ENCODE data around the gene HMCES.
"Not testable (repeated sequence)": the region's sequence is repeated elsewhere in the genome, so short reads cannot be mapped to it uniquely, and the experiment has no call there.

Gene HMCES

DNA sequence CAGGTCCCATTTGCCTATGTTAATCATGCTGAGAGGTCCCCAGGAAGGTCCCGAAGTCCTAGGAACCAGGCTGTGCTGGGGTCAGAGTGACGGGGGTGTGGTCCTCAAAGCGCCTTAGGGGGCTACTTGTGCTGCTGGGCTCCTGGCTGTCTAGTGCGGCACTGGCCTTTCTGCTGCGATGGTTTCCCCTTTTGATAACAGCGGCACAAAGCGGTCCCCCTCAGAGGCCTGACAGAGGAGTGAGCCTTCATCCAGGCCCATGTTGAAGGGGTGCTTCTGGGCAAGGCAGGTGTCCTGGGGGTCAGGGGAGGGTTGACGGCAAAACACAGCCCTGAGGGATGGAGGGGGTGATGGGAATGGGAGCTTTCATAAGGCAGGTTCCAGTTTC, 68.8 kb downstream of the HMCES start:
- no peak for DNase-seq (ENCODE audit: low read depth)

DNA sequence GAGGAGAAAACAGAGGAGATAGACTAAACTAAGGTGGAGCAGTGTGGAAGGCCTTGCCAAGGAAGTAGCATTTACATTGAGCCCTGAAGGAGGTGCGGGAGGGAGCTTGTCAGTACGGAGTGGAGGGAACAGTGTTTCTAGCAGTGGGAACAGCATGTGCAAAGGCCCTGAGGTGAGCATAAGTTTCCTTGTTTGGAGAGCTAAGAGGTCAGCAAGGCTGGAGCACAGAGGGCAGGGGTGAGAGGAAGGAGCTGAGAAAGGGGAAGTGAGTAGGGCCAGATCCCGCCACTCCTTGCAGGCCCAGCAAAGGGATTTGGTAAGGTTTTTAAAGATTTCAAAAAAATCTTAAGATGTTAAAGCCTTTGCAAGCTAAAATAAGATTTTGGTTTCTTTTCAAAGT, 70.1 kb downstream of the HMCES start:
- no peak for DNase-seq (ENCODE audit: low read depth)

DNA sequence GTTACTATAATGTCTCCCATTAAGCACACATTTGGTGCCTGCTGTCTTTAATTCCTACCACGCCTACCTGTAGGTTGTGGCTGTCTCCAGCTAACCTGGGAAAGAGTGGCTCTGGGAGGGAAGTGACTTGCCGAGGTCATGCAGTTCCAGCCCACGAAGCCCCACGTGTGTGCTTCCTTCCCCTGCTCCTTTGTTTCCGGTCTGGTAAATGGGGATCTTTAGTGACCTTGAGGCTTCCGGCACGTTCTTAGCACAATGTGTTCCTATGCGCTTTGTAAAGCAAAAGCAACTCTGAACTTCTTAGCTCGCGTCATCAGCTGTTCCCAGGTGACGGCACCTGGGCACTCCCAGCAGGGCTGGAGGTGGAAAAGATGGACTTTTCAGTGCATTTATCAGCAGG, 70.5 kb downstream of the HMCES start:
- DNase-seq (ENCODE audit: low read depth) = not testable (repeated sequence)

DNA sequence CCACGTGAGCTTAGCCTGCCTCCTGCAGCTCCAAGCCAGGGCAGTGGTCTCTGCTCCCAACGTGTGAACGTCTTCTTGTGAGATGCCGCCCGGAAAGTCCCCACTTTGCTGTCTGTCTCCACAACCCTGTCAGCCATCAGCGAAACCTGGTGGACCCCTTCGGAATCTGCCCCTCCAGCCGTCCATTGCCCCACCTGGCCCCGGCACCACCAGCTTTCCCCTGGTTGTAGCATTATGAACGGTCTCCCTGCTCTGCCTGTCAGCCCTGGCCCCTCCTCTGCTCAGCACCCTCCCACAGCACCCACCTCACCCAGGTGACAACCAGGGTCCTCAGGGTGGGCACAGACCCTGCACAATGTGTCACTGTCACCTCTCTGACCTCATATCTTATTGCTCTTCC, 71.1 kb downstream of the HMCES start:
- no peak for DNase-seq (ENCODE audit: low read depth)

DNA sequence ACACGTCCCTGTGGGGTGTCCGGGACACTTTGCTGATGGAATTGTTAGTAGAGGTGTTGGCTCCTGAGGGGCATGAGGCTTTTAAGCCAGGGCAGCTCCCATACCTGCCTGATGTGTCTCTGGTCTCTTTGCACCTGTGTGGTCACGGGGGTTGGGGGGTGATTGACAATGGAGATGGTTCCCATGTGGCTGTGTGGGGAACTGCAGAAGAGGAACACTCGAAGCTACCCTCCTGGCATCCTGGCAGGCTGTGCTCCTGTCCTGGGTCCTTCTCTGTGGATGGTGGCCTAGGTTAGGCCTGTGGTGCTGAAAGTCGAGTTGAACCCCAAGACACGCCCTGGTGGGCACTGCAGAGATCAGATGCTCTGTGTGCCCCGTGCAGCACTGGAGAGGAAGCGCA, 73.4 kb downstream of the HMCES start:
- no peak for DNase-seq (ENCODE audit: low read depth)

DNA sequence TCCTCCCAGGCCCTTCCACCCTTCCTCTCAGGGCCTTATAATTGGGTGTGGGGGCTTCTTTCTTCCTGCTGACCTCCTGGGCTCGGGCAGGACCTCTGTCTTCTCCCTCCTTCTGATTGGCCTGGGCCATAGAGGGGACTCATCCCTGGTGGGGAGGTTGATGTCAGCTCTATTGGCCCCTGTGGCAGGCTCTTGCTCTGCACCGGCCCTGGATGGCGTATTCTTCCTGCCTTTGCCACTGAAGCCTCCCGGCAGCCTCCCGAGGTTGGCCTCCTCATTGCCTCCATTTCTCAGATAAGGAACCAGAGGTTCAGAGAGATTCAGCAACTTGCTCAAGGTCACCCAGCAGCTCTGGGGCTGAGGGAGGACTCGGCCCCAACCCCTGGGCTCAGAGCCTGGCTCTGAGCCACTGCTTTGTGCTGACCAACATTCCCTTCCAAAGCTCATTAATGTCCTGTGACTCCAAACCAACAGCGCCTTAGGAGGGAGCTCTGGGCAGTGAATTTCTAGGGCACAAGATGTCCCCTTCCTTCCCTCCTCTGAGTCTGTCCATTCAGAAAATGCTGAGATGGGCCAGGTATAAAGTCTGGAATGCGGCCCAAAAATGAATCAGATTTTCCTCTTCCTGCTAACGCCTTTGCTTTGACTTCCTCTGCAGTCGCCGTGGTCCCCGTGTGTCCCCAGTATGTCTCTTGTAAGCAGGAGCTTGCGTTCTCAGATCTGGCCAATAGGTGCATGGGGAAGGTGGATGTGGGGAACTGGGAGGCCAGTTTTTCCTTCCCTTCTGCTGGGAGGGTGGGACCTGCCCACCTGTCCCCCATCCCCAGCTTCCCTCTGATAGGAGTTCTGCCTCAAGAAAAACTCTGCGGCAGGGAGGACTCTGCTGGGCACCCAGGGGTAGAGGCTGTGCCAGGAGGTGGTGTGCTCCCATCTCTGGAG, 74.2 kb downstream of the HMCES start:
- no peak for DNase-seq (ENCODE audit: low read depth)

DNA sequence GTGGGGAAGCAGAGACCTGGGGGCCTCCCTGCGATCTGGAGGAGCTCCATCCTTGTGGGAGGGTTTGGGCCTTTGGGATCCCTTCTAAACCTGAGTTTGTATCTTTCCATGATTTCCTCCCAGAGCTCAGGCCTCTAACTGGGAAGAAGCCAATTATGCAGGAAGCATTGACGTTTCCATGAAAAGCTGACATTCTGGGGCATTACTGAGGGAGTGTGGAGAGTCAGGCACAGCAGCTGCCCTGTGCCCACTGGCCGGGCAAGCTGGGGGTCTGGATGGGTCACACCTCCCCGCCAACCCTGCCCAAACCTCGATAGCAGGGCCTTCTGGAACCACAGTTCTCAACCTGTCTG, 74.9 kb downstream of the HMCES start:
- no peak for DNase-seq (ENCODE audit: low read depth)

All from stimulated activated CD4-positive, alpha-beta T cell treated with anti-CD3 and anti-CD28 coated beads, Interleukin-2, amount 100 ng/mL, for 4 hours (primary cell).